ENCODE data around the gene BSDC1.

Gene BSDC1

DNA sequence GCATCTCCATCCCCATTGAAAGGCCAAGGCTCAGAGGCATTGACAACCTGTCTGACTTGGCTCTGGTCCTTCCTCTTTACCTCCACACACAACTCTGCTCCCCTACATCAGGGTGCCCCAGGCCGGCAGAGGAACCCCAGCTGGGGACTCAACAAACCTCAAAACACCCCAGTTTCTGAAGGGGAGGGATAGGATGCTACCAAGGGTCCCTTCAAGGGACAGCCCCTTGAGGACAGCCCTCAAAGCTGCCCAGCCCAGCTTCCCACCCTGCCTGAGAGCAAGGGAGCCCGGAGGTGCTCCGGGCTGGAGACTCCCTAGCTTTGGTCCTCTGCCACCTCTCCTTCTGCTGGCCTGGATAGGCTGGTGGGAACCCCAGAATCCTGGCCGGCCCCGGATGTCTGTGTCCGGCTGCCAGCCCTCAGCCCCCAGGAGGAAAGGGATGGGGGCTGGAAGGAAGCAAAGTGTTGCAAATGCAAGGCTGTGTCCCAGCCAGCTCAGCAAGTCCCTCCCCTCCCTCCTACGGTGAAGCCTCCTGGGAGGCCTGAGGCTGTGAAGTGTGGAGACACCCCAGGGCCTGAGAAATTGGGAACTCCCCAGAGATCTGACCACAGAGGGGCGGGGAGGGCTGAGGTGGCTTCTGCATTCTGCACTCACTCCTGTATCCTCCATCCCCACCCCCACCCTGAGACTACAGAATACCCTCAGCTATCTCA is 57.1 kb downstream of the BSDC1 start:
- peak in 5 of 14 donors; percentile 42 to 74 (median 54) for DNase-seq

DNA sequence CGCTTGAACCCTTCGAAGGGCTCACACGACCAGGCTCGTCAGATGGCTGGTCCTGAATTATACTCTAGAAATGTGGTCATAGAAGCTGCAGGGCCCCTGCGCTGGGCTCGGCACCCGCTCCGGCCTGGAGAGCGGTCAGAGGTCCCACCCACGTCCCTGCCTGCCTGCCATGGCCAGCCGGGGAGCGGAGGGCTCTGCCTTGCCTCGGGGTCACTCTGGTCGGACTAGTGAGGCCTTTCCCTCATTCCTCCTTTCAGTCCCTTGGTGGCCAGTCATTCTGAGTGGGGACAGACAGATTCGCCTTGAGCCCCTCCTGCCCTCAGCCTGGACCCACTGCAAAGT is 57.7 kb downstream of the BSDC1 start:
- peak in 2 of 14 donors; percentile 43 to 67 for DNase-seq

DNA sequence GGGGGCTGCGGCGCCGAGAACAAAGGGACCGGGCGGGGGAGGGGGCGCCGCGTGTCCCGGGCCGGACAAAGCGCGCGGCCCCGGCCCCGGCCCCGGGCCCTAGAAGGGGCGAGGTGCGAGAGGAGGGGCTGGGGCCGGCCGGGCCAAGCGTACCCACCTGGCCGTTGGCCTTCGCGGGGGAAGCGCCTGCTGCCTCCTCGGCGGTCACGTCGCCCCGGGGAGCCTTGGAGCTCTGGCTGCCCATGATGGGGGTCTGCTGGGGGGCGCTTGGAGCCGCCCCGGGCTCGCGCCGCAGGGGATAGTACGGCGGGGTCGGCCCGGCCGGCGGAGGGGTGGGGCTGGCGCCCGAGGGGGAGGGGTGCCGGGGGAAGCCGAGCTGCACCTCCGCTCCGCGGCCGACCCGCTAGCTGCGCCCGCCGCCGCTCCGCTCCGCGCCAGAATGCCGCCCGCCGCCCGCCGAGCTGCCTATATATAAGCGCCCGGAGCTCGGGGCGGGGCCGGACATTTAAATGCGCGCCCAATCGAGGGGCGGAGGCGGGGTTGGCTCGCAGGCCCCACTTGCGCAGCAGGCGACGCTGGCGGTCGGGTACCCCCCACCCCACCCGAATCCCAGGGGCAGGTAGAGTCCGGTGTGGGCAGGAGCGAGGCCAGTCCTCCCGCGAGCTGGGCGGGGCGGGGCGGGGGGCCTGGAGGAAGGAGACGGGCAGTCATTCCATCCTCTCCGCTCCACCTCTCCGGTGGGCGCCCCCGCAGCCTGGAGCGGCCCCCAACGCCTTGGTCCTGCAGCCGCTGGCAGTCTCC is 58.3 kb downstream of the BSDC1 start, which contains the start of gene MARCKSL1:
Gene MARCKSL1, minus strand, starts transcription at position 444 of the 801 bp plus-strand sequence. Its CDS starts 200 bp downstream, at position 244.
- DNase-seq, result peak; percentile 13 to 89 (median 66)

DNA sequence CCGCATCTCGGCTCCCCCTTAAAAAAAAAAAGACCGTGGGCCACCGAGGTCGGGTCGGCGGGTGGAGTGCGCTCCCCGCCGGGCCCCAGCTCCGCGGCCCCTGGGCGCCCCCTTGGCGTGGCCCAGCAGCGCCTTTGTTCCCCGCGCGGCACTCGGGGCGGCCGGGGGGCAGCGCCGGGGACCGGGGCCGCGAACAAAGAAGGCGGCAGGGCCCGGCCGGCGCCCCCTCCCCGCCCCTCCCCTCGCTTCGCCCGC is 58.8 kb downstream of the BSDC1 start:
- no peak for DNase-seq

DNA sequence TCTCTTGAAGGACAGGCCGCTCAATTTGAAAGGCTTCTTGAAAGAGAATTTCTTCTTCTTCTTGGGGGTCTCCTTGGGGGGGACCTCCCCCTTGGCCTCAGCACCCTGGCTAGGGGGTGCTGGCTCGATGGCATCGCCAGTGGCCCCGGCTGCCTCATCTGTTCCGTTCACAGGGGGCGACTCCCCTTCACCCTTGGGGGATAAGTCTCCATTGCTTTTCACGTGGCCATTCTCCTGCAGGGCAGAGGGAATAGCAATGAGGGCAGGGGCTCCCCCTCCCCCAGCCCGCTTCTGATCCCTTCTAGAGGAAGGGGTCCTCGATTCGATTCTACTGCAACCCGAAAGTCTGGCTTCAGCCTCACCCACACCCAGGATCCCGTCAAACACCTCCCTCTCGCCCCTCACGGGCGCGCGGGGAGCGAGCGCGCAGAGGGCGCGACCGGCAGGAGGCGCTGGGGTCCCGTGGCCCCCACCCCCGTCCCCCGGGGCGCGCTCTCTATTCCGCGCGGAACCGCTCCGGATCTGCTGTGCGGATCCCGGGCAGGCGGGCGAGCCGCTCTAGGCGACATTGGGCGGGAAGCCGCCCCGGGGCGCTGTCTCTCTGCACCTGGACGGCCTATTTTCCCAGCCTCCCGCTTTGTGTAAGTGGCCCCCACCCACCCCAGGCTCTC is 59.2 kb downstream of the BSDC1 start:
- DNase-seq, result peak in 9 of 14 donors; percentile 27 to 76 (median 38)

DNA sequence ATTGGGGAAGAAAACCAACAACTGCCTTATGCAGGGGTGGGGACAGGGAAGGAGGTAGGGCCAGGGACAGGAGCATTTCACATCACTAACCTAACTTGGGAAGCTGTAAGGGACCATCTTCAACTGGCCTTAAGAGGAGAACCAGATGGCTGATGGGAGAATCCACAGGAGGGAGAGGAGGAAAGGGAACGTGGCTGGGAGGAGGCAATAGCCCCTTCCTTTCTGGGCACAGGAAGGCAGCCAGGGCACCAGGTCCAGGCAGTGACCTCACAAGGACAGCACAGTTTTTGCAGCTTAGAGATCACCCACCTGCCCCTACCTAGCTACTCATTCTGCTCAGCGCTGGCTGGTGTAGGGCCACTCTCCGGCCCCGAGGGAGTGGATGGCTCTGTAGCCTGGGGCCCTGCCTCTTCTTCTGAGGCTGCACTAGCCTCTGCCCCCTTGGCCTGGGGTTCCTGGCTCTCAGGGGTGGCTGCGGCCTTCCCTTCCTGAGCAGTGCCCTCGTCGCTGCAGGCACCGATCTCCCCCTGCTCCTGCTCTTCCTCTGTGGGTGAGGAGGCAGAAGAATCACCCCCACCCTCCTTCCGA is 59.9 kb downstream of the BSDC1 start:
- DNase-seq, result peak in 2 of 14 donors; percentile 35 to 46

DNA sequence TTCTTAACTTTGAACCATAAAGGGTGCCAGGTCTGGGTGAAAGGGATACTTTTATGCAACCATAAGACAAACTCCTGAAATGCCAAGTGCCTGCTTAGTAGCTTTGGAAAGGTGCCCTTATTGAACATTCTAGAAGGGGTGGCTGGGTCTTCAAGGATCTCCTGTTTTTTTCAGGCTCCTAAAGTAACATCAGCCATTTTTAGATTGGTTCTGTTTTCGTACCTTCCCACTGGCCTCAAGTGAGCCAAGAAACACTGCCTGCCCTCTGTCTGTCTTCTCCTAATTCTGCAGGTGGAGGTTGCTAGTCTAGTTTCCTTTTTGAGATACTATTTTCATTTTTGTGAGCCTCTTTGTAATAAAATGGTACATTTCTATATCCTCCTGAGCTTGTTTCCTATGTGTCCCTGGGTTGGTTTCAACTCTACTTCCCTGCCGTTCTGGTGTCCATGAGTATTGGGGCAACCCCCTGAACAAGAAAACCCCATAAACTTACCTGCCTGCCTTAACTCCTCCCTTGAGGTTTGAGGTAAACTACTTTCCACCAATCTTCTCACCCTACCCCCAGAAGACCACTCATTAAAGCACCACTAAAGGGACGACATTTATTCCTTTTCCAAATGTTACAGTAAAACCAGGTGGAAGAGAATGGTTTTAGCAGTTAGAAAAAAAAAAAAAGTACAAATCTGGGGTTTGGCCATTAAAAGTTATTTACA is 60.8 kb downstream of the BSDC1 start:
- no peak for DNase-seq

DNA sequence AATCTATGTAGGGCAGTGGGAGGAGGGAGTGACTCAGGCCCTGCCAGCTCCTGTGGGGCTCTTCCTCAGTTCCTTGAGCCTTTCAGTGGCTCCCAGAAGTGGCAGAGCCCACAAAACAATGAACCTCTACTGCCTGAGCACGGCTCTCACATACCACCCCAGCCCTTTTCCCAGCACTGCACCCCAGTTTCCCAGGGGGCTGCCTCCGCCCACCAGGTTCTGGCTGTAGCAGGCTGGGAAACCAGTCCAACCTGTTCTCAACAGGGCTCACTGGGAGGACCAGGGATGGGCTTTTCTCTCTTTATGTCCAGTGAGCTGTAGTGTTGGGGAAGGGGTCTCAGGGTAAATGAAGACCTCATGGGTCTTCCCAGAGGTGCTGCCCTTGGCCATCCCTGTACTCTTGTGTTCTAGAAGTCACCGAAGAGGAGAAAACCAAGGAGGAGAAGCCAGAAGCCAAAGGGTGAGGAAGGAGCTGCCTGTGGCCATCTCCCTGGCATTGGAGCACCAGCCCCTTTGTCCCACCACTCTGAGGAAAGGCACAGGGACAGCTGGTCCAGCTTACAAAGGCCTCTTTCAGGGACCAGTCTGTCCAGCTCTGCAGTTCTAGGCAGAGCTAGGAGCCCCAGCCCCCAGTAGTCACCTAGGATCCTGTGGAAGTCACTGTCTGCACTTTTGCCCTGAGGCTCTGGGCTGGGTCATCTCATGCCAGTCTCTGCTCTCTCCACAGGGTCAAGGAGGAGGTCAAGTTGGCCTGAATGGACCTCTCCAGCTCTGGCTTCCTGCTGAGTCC is 61.8 kb downstream of the BSDC1 start:
- peak in 9 of 14 donors; percentile 12 to 61 (median 39) for DNase-seq

DNA sequence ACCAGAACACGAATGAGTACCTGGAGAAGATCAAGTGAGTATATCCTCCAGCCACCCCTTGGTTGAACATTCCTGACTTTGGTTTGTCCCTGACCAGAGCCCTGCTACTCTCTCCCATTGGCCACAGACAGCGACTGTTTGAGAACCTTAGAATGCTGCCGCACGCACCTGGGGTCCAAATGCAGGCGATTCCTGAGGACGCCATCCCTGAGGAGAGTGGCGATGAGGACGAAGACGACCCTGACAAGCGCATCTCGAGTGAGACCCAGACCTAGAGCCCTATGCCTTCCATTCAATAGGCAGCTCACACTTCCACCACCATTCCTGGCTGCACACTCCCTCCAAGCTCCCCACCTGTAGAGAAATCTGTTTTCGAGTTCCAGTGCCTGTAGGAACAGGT is 62.7 kb downstream of the BSDC1 start:
- no peak for DNase-seq

DNA sequence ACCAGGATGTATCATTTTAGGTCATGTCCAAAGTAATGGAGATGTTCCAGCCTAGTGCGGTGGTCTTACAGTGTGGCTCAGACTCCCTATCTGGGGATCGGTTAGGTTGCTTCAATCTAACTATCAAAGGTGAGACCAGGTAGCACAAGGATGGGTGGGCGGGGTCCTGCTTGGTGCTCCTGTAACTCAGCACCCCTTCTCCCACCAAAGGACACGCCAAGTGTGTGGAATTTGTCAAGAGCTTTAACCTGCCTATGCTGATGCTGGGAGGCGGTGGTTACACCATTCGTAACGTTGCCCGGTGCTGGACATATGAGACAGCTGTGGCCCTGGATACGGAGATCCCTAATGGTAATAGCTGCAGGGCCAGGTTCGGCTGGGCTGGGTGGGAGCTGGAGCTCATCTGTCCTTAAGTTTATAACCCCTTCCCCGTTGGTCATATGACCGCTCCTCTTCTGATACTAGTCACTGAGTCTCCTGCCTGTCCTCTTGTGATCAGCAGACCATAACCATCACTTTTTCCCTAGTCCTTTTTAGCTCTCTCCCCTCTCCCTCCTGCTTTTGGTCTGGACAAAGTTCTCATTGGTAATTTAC is 63.6 kb downstream of the BSDC1 start:
- no peak for DNase-seq

DNA sequence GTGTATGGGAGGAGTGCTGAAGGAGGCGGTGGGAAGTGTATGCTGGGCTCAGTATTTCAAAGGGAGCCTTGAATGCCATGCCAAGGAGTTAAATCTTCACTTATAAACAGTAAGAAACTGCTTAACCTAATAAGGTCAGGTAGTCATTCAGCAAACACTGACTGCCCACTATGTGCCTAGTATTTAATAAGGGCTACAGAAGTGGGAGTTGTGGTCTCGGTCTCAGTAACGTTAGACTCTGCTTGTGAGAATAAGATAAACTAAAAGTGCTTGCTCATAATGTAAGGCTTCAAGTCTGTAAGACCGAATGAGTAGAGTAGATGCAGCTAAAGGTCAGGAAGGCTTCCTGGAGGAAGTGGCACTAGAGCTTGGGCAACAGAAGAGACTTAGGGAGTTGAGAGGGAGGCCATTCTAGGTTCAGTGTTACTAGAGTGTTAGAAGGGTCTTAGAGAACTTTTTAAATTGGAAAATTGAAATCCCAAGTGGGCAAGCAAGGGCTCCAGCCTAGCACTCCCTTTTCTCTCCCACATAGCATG is 64.2 kb downstream of the BSDC1 start:
- DNase-seq, result no peak

DNA sequence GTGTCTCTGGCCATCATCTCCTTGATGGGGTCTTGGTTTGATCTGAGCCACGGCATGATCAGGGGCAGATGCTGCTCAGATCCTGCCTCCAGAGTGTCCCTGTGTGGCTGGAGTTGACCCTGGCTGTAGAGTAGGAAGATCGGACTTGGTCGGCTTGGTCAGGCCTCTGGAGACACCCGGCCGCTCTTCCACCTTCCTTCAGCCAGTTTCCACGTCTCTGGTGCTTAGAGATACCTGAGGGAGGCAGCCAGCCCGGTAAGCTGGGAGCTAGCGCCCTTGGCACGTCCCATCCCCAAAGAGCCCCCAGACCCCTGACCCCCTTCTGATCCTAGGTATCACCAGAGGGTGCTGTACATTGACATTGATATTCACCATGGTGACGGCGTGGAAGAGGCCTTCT is 67.0 kb downstream of the BSDC1 start:
- DNase-seq, result no peak

DNA sequence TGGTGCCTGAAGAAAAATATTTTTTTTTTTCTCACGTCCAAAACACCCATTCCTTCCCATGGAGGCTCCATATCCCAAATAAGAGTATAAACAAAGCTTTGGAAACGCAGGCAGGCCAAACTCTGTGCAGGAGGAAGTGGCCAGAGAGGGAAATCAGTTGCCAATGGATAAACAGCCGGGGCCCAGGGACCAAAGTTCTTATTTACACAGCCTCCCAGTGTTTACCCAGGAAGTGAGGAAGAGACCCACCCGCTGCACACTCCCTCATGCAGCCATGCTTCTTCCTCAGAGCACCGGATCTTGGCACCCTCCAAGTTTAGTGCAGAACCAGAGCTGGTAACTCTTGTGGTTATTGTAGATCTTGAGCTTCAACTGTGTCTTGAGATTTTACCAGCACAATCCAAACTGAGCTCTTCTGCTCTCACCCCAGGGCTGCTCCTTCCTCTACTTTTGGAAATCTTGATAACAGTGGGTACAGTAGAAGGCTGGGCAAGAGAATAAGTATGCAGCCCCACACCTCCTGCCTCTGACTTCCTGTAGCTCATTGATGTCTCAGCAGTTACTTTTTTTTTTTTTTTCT is 72.4 kb downstream of the BSDC1 start:
- DNase-seq, result no peak

DNA sequence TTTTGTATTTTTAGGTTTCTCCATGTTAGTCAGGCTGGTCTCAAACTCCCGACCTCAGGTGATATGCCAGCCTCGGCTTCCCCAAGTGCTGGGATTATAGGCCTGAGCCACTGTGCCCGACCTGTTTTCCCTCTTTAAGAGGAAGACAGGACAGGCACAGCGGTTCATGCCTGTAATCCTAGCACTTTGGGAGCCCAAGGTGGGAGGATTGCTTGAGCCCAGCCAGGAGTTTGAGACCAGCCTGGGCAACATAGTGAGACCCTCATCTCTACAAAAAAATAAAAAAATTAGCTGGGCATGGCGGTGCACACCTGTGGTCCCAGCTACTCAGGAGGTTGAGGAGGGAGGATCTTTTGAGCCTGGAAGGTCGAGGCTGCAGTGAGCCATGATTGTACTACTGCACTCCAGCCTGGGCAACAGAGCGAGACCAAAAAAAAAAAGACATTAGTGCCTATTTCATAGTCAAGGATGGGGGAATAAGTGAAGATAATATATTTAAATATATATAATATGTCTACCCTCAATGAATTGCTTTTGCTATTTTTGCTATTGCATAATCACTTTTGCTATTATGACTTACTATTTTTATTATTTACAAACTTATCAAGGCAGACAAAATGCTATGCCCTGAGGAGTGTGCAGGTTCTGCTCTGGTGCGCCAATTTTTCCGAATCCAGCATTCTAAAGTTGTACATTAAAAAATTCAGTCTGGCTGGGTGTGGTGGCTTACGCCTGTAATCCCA is 75.9 kb downstream of the BSDC1 start:
- no peak for DNase-seq

DNA sequence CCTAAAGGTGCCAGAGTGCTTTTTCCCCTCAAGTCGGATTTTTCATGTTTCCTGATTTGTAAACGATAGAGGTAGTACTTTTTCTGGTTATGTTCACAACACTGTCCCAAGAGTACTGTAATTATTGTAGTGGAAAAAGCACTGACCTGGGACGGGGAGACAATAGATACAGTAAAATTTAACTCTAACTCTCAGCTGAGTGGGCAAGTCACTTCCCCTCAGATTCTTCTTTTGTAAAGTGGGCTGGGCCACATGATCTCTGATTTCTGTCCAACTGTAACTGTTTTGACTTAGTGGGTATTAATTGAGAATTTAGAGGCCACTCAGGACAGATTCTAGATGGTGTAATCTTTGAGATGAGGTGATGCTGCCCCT is 77.4 kb downstream of the BSDC1 start:
- no peak for DNase-seq

All from C1 segment of cervical spinal cord (tissue), 14 donors.